Neural progenitor cell (in vitro differentiated cells): ENCODE data around the gene ECEL1. TPM values are rescaled to one million over a fixed set of nuclear protein-coding genes. Genes with fewer than 3 reads are reported as not detected.
"Not testable (repeated sequence)": the region's sequence is repeated elsewhere in the genome, so short reads cannot be mapped to it uniquely, and the experiment has no call there.

Experiments used
- DNase-seq: peaks from one replicate; pipeline ENCODE4 v3.0.0-alpha.2; 2016; ENCODE audit warnings: low spot score
- H2AFZ ChIP-seq: fragments of 200-600 bp; sonication (generic); replicated peaks from 2 replicates; pipeline ENCODE4 v1.6.1; 2016; ENCODE audit warnings: antibody characterized with exemption
- H3F3A ChIP-seq: fragments of 200-600 bp; sonication (generic); 2 replicates; pipeline ENCODE4 v1.6.1; 2016; ENCODE audit warnings: antibody characterized with exemption, low read depth
- H3K27ac ChIP-seq: fragments of 200-600 bp; sonication (generic); 2 replicates; pipeline ENCODE4 v1.5.1; 2016; ENCODE audit warnings: mild to moderate bottlenecking
- H3K27me3 ChIP-seq: fragments of 200-600 bp; sonication (generic); 2 replicates; pipeline ENCODE4 v1.6.1; 2016; ENCODE audit warnings: mild to moderate bottlenecking, moderate library complexity
- H3K36me3 ChIP-seq: fragments of 200-600 bp; sonication (generic); 2 replicates; pipeline ENCODE4 v1.5.1; 2016
- H3K4me1 ChIP-seq: fragments of 200-600 bp; sonication (generic); 2 replicates; pipeline ENCODE4 v1.6.1; 2016; ENCODE audit warnings: mixed run types
- H3K4me2 ChIP-seq: fragments of 200-600 bp; sonication (generic); 2 replicates; pipeline ENCODE4 v1.6.1; 2016
- H3K4me3 ChIP-seq: fragments of 200-600 bp; sonication (generic); 2 replicates; pipeline ENCODE4 v1.5.1; 2016
- H3K79me2 ChIP-seq: fragments of 200-600 bp; sonication (generic); 2 replicates; pipeline ENCODE4 v1.6.1; 2016; ENCODE audit warnings: low read depth
- H3K9ac ChIP-seq: fragments of 200-600 bp; sonication (generic); 2 replicates; pipeline ENCODE4 v1.6.1; 2016
- H3K9me3 ChIP-seq: fragments of 200-600 bp; sonication (generic); 2 replicates; pipeline ENCODE4 v1.5.1; 2016; ENCODE audit warnings: low read depth
- H4K20me1 ChIP-seq: fragments of 200-600 bp; sonication (generic); 2 replicates; pipeline ENCODE4 v1.6.1; 2016; ENCODE audit warnings: low read depth
- H3K27ac Mint-ChIP-seq: 3 replicates; pipeline ENCODE4 v1.8.0; 2021; ENCODE audit warnings: mixed read lengths
- H3K27me3 Mint-ChIP-seq: 2 replicates; pipeline ENCODE4 v1.8.0; 2022; ENCODE audit warnings: low read depth, mild to moderate bottlenecking, inconsistent platforms, moderate library complexity, mixed read lengths; ENCODE audit not compliant: insufficient read depth
- H3K36me3 Mint-ChIP-seq: 3 replicates; pipeline ENCODE4 v1.8.0; 2021; ENCODE audit warnings: mixed read lengths
- H3K4me1 Mint-ChIP-seq: 3 replicates; pipeline ENCODE4 v1.8.0; 2021; ENCODE audit warnings: mixed read lengths
- H3K4me3 Mint-ChIP-seq: 3 replicates; pipeline ENCODE4 v1.8.0; 2021; ENCODE audit warnings: mild to moderate bottlenecking, moderate library complexity, mixed read lengths
- H3K9me3 Mint-ChIP-seq: 3 replicates; pipeline ENCODE4 v1.8.0; 2020; ENCODE audit warnings: mixed read lengths
- CTCF ChIP-seq: fragments of 200-600 bp; sonication (generic); IDR thresholded peaks from 2 replicates; pipeline ENCODE4 v1.5.1; 2017; ENCODE audit warnings: antibody characterized with exemption, mild to moderate bottlenecking
- EZH2 ChIP-seq: fragments of 200-600 bp; sonication (generic); IDR thresholded peaks from 2 replicates; pipeline ENCODE4 v1.6.1; 2017; ENCODE audit warnings: antibody characterized with exemption, mild to moderate bottlenecking, moderate library complexity
- EZH2phosphoT487 ChIP-seq: fragments of 200-600 bp; sonication (generic); IDR thresholded peaks from 2 replicates; pipeline ENCODE4 v1.6.1; 2017; ENCODE audit warnings: antibody characterized with exemption
- total RNA-seq: library from RNA; depleted of rRNA; stranded (reverse); fragments of >200 nt; gene quantifications from 2 replicates; pipeline ENCODE4 v1.2.3, GENCODE V29; 2015; ENCODE audit warnings: low replicate concordance

ECEL1 gene
- total RNA-seq, 1 donor from 2014 or later, result 0.84 TPM

- no peak overlapping the region for H3K4me3 Mint-ChIP-seq
- no peak for DNase-seq
- Histone ChIP-seq H3K9ac (no peak overlapping the region), H3K4me3 (no peak overlapping the region), H2AFZ (no peak overlapping the region), H3F3A (peaks cover 3% of the 10 kb centered on the region), H3K4me1 (peaks cover 16% of the 10 kb centered on the region), H3K79me2 (no peaks in the 10 kb centered on the region), H3K36me3 (no peaks in the 10 kb centered on the region), H3K27ac (no peak overlapping the region), H3K4me2 (no peak overlapping the region), H3K9me3 (no peaks in the 10 kb centered on the region), H3K27me3 (no peaks in the 10 kb centered on the region), H4K20me1 (no peaks in the 10 kb centered on the region)
- H3K9me3 Mint-ChIP-seq, result no peaks in the 10 kb centered on the region
- TF ChIP-seq EZH2, result no peak
- TF ChIP-seq EZH2phosphoT487, result no peak
- no peak for TF ChIP-seq CTCF
- H3K36me3 Mint-ChIP-seq, result no peaks in the 10 kb centered on the region
- H3K4me1 Mint-ChIP-seq, result peaks cover 29% of the 10 kb centered on the region
- H3K27me3 Mint-ChIP-seq, result peaks cover 3% of the 10 kb centered on the region
- H3K27ac Mint-ChIP-seq, result peak overlapping the region; percentile 53
Measured at GRCh38 chr2:232534940-232535651, 47.5 kb upstream of the ECEL1 start.

- Histone ChIP-seq H3K27me3 (no peaks in the 10 kb centered on the region), H4K20me1 (no peaks in the 10 kb centered on the region), H3K79me2 (no peaks in the 10 kb centered on the region), H2AFZ (no peak overlapping the region), H3K4me3 (no peak overlapping the region), H3K27ac (no peak overlapping the region), H3K9ac (no peak overlapping the region), H3K4me2 (no peak overlapping the region), H3K9me3 (no peaks in the 10 kb centered on the region), H3F3A (peaks cover 3% of the 10 kb centered on the region), H3K4me1 (peaks cover 12% of the 10 kb centered on the region), H3K36me3 (no peaks in the 10 kb centered on the region)
- DNase-seq, result no peak
- Mint-ChIP-seq H3K4me3 (no peak overlapping the region), H3K27ac (peak overlapping the region; percentile 32), H3K9me3 (no peaks in the 10 kb centered on the region), H3K27me3 (peaks cover 3% of the 10 kb centered on the region), H3K4me1 (peaks cover 28% of the 10 kb centered on the region), H3K36me3 (no peaks in the 10 kb centered on the region)
- TF ChIP-seq CTCF (no peak), EZH2 (no peak), EZH2phosphoT487 (no peak)
Measured at GRCh38 chr2:232533944-232534710, 46.5 kb upstream of the ECEL1 start.

GRCh38 chr2:232532821-232533220, 45.2 kb upstream of the ECEL1 start:
- not testable (repeated sequence) for H3K9ac ChIP-seq, H3K27me3 Mint-ChIP-seq, H4K20me1 ChIP-seq, H3F3A ChIP-seq, H3K4me1 ChIP-seq, H3K36me3 Mint-ChIP-seq, H3K4me3 ChIP-seq, H3K36me3 ChIP-seq, H2AFZ ChIP-seq, H3K79me2 ChIP-seq, H3K9me3 ChIP-seq, H3K27ac ChIP-seq, H3K9me3 Mint-ChIP-seq, H3K4me3 Mint-ChIP-seq, H3K27me3 ChIP-seq, H3K4me2 ChIP-seq, DNase-seq, H3K27ac Mint-ChIP-seq
- H3K4me1 Mint-ChIP-seq, result peaks cover 18% of the 10 kb centered on the region

- no peak overlapping the region for H3K9ac ChIP-seq
- no peak overlapping the region for H3K27ac ChIP-seq
- H3K27me3 ChIP-seq, result peaks cover 4% of the 10 kb centered on the region
- Mint-ChIP-seq H3K27ac (no peak overlapping the region), H3K9me3 (no peaks in the 10 kb centered on the region), H3K36me3 (no peaks in the 10 kb centered on the region), H3K27me3 (peaks cover 6% of the 10 kb centered on the region), H3K4me1 (peaks cover 18% of the 10 kb centered on the region), H3K4me3 (no peak overlapping the region)
- no peaks in the 10 kb centered on the region for H4K20me1 ChIP-seq
- no peak for TF ChIP-seq EZH2
- no peak for TF ChIP-seq EZH2phosphoT487
- no peak for TF ChIP-seq CTCF
- no peaks in the 10 kb centered on the region for H3K79me2 ChIP-seq
- no peak overlapping the region for H3K4me2 ChIP-seq
- no peaks in the 10 kb centered on the region for H3K36me3 ChIP-seq
- DNase-seq, result no peak
- H3K4me1 ChIP-seq, result peaks cover 9% of the 10 kb centered on the region
- no peak overlapping the region for H3K4me3 ChIP-seq
- no peaks in the 10 kb centered on the region for H3K9me3 ChIP-seq
- no peaks in the 10 kb centered on the region for H3F3A ChIP-seq
- no peak overlapping the region for H2AFZ ChIP-seq
Measured at GRCh38 chr2:232532419-232532818, 44.8 kb upstream of the ECEL1 start.
